ENCODE measurements around the gene MAPK1.
A peak's percentile ranks its signal among the peaks of the same experiment; 100 is the strongest.
"Not testable (repeated sequence)": the region's sequence is repeated elsewhere in the genome, so short reads cannot be mapped to it uniquely, and the experiment has no call there.

Gene MAPK1

GRCh38 chr22:21839765-21840140, 27.7 kb downstream of the MAPK1 start:
- TF ChIP-seq CTCF (conservative IDR thresholded peaks at IDR 0.05; ENCODE audit: control insufficient read depth, insufficient read depth, low read depth, low read length) = no peak
- no peak for DNase-seq (ENCODE audit: low read depth)
- H3K4me3 ChIP-seq (ENCODE audit: control insufficient read depth, low read depth, low read length) = no peak overlapping the region

- not testable (repeated sequence) for DNase-seq (ENCODE audit: low read depth); H3K4me3 ChIP-seq (ENCODE audit: control insufficient read depth, low read depth, low read length)
Measured at GRCh38 chr22:21839104-21839764, 28.2 kb downstream of the MAPK1 start.

GRCh38 chr22:21837248-21837979, 30.0 kb downstream of the MAPK1 start:
- no peak for TF ChIP-seq CTCF (conservative IDR thresholded peaks at IDR 0.05; ENCODE audit: control insufficient read depth, insufficient read depth, low read depth, low read length)
- peak; percentile 85 for DNase-seq (ENCODE audit: low read depth)
- H3K4me3 ChIP-seq (ENCODE audit: control insufficient read depth, low read depth, low read length) = no peak overlapping the region

- not testable (repeated sequence) for H3K4me3 ChIP-seq (ENCODE audit: control insufficient read depth, low read depth, low read length); DNase-seq (ENCODE audit: low read depth)
Measured at GRCh38 chr22:21836486-21836885, 31.0 kb downstream of the MAPK1 start.

GRCh38 chr22:21835378-21835777, 32.1 kb downstream of the MAPK1 start:
- no peak for DNase-seq (ENCODE audit: low read depth)
- no peak for TF ChIP-seq CTCF (conservative IDR thresholded peaks at IDR 0.05; ENCODE audit: control insufficient read depth, insufficient read depth, low read depth, low read length)
- H3K4me3 ChIP-seq (ENCODE audit: control insufficient read depth, low read depth, low read length) = no peak overlapping the region

- DNase-seq (ENCODE audit: low read depth) = no peak
- no peak overlapping the region for H3K4me3 ChIP-seq (ENCODE audit: control insufficient read depth, low read depth, low read length)
- no peak for TF ChIP-seq CTCF (conservative IDR thresholded peaks at IDR 0.05; ENCODE audit: control insufficient read depth, insufficient read depth, low read depth, low read length)
Measured at GRCh38 chr22:21834869-21835268, 32.6 kb downstream of the MAPK1 start.

GRCh38 chr22:21832291-21833290, 34.9 kb downstream of the MAPK1 start:
- H3K4me3 ChIP-seq (ENCODE audit: control insufficient read depth, low read depth, low read length) = no peak overlapping the region
- TF ChIP-seq CTCF (conservative IDR thresholded peaks at IDR 0.05; ENCODE audit: control insufficient read depth, insufficient read depth, low read depth, low read length) = no peak
- DNase-seq (ENCODE audit: low read depth) = peak; percentile 20
